GM08714 (cell line): ENCODE measurements around the gene SELENOM.

Experiments
- H3K4me3 ChIP-seq: fragments of 200-500 bp; sonication (Bioruptor generic); 2 replicates; pipeline ENCODE4 v1.5.1; 2014; ENCODE audit warnings: mild to moderate bottlenecking, low read length, inconsistent platforms
- ZNF274 ChIP-seq: IDR thresholded peaks from 2 replicates; pipeline ENCODE4 v1.6.1; 2012; ENCODE audit warnings: mild to moderate bottlenecking, low read depth, low read length

The SELENOM gene

DNA sequence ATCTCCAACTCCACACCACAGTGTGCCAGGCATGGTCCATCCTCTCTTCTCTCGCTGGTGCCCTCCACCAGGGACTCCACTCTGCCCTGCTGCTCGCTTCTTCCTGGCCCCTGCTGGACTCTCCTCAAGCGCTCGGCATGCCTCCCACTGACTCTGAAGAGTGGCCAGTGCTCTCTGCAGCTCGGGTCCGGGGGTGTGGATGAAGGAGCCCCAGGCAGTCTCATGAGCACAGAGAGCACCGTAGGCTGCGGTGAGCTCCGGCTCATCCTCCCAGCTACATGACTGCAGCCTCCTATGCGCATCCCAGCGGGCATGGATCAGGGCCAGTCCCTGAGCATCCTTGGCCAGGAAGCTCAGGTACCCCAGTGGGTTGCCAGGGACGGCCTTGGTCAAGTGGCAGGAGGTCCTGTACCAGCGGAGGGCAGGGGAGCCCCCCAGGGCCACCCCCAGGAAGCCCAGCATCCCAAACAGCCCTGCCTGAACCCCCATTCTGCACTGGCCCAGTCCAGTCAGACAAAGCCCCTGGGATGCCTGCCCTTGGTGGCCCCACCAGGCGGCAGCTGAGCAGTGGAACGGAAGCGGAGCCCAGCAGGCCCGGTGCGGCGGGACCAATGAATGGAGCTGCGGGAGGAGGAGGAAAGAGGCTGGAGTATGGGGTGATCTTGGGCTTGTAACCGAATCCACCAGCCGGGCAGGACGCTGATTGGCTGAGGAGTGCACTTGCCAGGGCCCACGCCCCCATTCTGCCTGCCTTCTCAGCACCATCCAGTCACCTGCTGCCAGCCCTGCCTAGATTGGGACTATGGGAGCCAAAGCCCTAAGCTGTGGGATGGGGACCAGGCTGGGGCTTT lies 32.7 kb upstream of the SELENOM start, which contains the start of gene PLA2G3:
Gene PLA2G3 (minus strand): TSS at position 643 of the 851 bp plus-strand sequence. CDS start 154 bp downstream, at position 489.
- no peak for TF ChIP-seq ZNF274
- no peak within 1 kb of the TSS for H3K4me3 ChIP-seq

DNA sequence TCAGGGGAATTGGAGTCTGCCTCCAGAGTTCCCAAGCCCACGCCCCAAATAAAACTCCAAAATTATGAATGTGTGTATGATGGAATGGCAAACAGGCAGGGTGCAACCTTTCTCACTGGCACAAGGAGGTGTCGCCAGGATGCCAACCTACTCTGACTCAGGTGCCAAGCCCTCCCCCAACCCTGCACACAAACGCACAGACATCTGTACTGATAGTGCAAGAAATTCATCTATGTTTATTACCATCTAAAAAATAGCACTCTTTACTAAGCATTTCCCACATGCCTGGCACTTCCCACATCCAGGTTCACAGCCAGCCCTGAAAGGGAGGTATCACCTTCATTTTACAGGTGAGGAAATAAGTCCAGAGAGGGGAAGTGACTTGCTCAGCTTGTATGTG lies 31.7 kb upstream of the SELENOM start:
- TF ChIP-seq ZNF274 = no peak
- no peak overlapping the region for H3K4me3 ChIP-seq

DNA sequence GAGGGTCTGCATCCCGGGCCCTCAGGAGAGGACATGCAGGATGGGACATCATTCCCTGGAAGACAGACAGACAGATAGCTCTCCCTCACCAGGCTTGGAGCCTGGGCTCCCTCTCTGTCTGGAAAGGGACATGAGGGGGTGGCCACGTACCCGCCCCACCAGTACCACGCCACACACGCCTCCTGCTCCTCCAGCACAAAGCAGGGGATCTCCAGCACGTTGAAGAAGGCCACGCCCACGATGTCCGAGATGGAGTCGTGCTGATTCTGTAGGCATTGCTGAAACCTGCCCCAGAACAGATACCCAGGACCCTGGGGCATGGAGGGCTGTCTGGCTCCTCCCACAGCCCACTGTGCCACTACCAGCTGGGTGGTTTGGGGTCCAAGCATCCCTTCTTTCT lies 30.8 kb upstream of the SELENOM start:
- no peak for TF ChIP-seq ZNF274
- H3K4me3 ChIP-seq = no peak overlapping the region

DNA sequence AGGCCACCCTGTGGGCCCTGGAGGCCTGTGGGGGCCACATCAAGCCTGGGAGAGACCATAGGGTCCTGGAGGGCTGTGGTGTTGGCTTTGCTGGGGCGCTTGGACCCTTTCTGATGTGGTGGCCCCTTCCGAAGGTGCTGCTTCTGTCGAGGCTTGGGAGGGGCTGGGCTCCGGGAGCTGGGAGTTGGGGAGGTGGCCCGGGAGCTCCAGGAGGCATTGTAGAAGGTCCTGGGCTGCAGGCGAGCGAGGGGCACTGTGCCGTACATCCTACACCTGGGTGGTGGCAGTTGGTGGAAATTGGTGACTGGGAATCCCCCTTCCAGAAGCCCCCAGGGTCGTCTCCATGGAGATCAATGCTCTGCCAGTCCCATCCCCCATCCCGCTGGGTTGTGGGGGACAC lies 30.4 kb upstream of the SELENOM start:
- no peak for TF ChIP-seq ZNF274

DNA sequence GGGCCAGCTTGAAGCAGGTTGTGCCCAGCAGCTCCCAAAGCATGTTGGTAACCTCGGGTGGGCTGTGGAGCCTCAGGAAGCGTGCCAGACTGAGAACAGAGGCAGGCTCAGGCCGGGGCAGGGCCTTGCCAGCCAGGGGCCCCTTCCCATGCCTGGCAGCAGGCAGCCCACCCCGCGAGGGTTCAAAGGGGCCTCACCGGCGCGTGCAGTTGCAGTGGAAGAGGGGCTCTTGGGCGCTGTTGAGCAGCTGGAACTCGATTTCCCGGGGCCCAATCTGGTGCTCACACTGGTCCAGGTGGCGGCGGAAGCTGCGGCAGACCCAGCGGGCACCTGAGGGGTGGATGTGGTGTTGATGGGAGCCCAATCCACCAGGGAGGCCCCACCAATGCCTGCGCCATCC lies 29.3 kb upstream of the SELENOM start:
- H3K4me3 ChIP-seq = no peak overlapping the region
- TF ChIP-seq ZNF274 = no peak

More for the DNA sequence above, 30.4 kb upstream of the SELENOM start:
- H3K4me3 ChIP-seq = no peak overlapping the region

DNA sequence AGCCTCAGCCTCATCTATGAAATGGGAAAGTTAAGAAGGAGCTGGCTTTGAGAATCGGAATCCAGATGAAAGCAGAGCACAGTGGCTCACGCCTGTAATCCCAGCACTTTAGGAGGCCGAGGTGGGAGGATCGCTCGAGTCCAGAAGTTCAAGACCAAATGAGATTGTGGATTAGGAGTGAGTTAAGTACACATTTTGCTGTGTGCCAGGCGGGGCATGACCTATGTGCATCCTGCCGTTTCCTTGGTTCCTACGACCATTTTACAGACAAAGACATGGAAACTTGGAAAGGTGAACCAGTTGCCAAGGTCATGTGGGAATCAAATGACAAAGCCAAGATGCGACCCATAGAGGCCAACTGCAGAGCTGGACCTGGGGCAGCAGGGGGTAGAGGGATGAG lies 28.8 kb upstream of the SELENOM start:
- no peak for TF ChIP-seq ZNF274
- H3K4me3 ChIP-seq = no peak overlapping the region

DNA sequence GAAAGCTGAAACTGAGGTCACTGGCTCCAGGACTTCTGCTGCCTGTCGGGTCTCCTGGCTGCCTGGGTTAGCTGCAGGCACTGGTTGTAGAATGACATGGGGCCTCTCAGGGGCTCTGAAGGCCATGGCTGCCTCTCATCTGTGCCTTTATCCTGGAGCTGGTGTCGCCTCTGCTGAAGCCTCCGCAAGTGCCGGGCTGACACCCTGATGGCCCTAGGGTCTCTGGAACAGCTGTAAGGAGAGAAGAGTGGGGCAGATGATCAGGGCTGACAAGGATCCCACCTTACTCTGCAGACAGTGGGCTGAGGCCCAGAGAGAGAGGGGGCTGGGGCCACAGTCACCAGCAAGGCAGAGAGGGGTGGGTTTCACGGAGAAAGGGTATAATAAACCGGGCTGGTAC lies 28.3 kb upstream of the SELENOM start:
- H3K4me3 ChIP-seq = no peak overlapping the region
- TF ChIP-seq ZNF274 = no peak

DNA sequence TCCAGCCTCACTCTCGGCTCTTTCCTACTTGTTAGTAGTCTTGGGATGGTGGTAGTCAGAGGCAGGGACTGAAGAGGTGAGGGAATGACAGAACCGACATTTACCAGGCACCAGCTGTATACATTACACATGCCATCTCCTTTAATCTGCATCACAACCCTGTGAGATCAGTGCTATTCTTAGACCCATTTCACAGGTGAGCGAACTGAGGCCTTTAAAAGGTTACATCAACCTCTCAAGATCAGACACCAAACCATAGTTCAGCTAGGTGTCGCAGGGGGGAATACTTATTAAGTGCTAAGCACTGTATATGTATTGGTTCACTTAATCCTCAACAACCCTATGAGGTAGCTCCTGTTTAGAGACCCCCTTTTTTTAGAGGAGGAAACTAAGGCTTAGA lies 27.3 kb upstream of the SELENOM start:
- TF ChIP-seq ZNF274 = no peak
- H3K4me3 ChIP-seq = no peak overlapping the region

DNA sequence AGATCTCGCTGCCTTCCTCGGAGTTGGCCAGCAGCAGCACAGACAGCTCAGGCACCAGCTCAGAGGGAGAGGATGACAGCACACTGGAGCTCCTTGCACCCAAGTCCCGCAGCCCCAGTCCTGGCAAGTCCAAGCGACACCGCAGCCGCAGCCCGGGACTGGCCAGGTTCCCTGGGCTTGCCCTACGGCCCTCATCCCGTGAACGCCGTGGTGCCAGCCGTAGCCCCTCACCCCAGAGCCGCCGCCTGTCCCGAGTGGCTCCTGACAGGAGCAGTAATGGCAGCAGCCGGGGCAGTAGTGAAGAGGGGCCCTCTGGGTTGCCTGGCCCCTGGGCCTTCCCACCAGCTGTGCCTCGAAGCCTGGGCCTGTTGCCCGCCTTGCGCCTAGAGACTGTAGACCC lies 26.5 kb upstream of the SELENOM start:
- TF ChIP-seq ZNF274 = no peak
- no peak overlapping the region for H3K4me3 ChIP-seq

DNA sequence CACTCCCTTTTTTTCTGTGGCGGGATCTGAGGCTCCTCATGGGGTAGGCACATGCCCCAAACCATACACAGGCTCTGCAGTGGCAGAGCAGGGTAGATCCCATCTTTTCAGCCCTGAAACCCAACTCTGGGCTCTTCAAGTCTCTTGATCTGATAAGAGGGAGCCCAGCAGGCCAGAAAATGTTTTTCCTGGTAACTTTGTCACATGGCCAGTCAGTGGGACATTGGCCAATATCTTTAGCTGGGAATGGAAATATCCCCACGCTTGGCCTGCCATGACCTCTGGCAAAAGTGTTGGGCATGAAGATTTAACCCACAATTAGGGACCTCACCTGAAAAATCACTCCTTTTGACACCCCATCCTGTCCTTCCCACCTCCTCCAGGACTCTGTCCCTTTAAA lies 23.5 kb upstream of the SELENOM start:
- H3K4me3 ChIP-seq = no peak overlapping the region
- TF ChIP-seq ZNF274 = no peak

DNA sequence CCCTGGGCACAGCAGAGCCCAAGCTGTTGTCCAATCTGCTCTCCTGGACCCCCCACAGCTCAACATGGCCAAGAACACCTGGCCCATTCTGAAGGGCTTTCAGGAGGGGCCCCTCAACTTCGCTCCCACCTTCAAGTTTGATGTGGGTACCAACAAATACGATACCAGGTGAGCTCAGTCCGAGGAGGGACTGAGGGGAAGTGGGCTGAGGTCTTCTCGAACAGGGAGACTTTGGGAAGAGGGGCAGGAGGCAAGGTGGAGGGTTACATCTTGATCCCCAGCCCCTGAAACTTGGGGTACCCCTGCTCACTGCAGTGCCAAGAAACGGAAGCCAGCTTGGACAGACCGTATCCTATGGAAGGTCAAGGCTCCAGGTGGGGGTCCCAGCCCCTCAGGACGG lies 20.8 kb upstream of the SELENOM start:
- no peak overlapping the region for H3K4me3 ChIP-seq
- TF ChIP-seq ZNF274 = no peak

DNA sequence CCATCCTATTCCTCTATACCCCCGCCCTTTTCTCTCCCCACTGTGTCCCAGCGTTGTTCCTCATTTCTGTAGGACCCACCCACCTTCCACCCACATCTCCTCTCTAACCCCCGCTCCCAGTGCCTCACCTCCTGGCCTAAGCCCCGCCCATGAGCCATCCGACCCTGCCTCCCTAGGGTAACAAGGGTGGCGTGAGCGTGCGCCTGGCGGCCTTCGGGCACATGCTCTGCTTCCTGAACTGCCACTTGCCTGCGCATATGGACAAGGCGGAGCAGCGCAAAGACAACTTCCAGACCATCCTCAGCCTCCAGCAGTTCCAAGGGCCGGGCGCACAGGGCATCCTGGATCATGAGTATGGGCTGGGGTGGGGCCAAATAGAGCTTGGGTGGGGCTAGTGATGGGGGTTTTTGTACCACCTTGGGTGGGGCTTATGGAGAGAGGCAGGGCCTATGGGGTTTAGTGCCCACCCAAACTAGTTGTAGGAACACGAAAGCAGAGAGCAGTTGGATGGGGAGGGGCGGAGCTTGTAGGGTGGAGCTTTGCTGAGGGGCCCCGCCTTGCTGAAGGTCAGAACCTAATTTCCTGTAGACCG lies 19.9 kb upstream of the SELENOM start:
- no peak overlapping the region for H3K4me3 ChIP-seq
- no peak for TF ChIP-seq ZNF274

DNA sequence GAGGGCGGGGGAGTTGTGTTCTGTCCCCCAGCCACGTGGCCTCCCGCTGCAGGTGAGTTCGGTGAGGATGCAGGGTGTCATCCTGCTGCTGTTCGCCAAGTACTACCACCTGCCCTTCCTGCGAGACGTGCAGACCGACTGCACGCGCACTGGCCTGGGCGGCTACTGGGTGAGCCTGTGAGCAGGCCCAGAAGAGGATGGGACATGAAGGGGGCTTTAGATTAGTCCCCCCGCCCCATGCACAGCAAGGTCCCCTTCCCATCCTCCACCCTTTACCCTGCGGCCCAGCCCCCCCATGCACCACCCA lies 19.5 kb upstream of the SELENOM start:
- H3K4me3 ChIP-seq = no peak overlapping the region
- no peak for TF ChIP-seq ZNF274

DNA sequence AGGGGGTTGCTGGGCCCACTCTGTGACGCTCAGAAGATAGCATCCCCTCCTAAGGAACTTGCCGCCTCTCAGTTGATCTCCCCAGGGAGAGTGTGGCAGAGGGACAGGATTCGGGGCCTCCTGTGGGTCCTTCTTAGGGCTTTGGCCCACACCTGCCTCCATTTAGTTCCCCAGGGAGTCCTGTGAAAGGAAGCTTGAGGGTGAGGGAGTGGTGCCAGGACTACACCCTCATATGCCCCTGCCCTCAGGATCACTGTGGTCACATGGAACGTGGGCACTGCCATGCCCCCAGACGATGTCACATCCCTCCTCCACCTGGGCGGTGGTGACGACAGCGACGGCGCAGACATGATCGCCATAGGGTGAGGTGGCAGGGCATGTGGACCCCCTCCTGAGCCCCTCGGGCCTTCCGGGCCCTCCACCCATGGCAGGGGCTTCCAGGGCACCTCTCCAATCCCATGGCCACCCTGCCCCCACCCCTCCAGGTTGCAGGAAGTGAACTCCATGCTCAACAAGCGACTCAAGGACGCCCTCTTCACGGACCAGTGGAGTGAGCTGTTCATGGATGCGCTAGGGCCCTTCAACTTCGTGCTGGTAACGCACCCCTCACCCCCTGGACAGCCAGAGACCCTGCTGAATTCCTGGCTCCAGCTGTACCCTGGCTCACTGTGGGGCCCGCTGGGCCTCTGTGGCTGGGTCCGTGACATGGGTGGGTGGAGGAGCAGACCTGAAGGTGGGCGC lies 18.9 kb upstream of the SELENOM start:
- TF ChIP-seq ZNF274 = no peak
- H3K4me3 ChIP-seq = no peak overlapping the region
